ENCODE results near the gene SYT7. TPM values are rescaled to one million over a fixed set of nuclear protein-coding genes. Genes with fewer than 3 reads are reported as not detected.
A peak's percentile ranks its signal among the peaks of the same experiment; 100 is the strongest.

Gene SYT7
- total and polyA plus RNA-seq, 2 experiments from 2014 or later, result 0.40 to 1.9 TPM

DNA sequence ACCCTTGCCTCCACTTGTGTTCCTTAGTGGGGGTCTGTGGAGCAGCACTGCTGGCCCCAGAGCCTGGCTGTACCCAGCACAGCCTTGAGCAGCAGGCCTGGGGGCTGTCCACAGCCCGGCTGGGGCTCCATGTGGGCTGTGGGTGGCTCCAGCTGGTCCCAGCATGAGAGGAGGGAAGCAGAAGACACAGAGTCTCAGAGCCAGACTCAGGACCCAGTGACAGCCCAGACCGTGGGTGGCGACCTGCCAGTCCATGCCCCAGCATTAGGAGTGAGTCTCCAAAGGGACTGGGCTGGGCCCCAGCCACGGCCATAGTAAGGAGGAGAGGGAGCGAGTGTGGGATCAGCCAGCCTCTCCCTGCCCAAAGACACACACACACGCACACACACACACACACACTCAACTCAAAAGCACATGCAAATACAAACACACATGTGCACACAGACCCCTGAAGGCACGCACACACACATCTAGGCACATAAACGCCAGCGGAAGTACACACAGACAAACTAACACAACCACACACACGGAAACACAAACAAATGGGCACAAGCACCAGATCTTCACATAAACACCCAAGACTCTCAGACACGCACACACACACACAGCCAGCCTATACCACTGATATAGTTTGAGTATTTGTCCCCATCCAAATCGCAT lies 89.0 kb downstream of the SYT7 start:
- Histone ChIP-seq H3K9me3 (ENCODE audit: low read depth) (no peaks in the 10 kb centered on the region), H4K20me1 (ENCODE audit: insufficient read depth) (no peaks in the 10 kb centered on the region), H3K4me3 (no peak overlapping the region), H2AFZ (no peak overlapping the region), H3K79me2 (ENCODE audit: insufficient read depth) (no peaks in the 10 kb centered on the region), H3K4me1 (ENCODE audit: insufficient read depth) (peaks cover 12% of the 10 kb centered on the region), H3K9ac (no peak overlapping the region), H3K9me2 (ENCODE audit: insufficient read depth) (no peaks in the 10 kb centered on the region), H3F3A (ENCODE audit: insufficient read depth) (no peaks in the 10 kb centered on the region), H3K4me2 (ENCODE audit: unreplicated experiment) (no peak overlapping the region), H3K27ac (no peak overlapping the region), H3K27me3 (replicated peaks; ENCODE audit: insufficient read depth) (no peaks in the 10 kb centered on the region), H3K36me3 (ENCODE audit: low read depth) (no peaks in the 10 kb centered on the region)
- in situ Hi-C loops (cut with MboI), result no loop called here
- TF ChIP-seq EZH2phosphoT487 (IDR thresholded peaks at IDR 0.05; ENCODE audit: insufficient read depth, low read depth) (no peak), EZH2 (IDR thresholded peaks at IDR 0.05; ENCODE audit: insufficient read depth, poor library complexity, severe bottlenecking) (no peak)
- WGBS, 2 experiments (ENCODE audit: low coverage in 1 of 2, low lambda C conversion rate in 2 of 2, missing lambda C conversion rate in 2 of 2), result 65 to 66% methylated on average over 11 of the region's 12 CpGs
- DNase-seq, result no peak

DNA sequence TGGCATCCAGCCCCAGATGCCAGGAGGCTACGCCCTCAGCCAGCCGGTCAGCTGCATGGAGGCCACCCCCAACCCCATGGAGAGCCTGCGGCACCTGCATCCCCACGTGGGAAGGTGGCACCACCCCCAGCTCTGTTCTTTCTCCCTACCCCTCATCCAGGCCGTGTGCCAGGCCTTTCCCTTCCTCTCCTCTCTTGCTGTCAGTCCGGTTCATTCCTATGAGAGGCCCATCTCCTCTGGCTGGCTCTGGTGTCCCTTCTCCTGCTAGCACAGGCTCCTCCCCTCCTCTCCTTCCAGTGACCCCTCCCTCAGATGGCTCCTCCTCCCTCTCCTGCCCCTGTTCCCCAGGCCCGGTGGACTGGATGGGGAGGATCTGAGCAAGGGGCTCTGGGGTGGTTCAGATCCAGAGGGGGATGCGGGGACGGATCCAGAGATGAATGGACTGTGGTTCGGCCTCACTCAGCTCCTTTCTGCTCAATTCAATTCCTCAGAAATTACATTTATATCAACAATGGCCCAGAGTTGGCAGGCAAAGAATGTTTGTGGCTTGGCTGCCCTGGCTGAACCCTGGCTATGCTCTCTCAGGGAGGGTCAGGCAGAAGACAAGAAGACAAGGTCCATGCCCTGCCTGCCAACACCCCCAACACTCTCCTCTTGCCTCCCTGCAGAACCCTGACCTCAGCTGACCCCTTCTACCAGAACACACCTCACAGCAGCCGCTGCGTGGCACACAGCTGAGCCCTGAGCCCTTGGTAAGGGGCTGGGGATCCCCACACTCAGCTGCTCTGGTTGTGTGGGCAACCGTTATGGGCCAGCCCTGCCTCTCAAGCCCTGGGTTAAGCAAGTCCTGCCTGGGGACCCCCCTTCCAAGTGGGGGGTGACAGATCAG lies 90.8 kb downstream of the SYT7 start:
- Histone ChIP-seq H3K27me3 (replicated peaks; ENCODE audit: insufficient read depth) (no peaks in the 10 kb centered on the region), H2AFZ (no peak overlapping the region), H3K36me3 (ENCODE audit: low read depth) (no peaks in the 10 kb centered on the region), H3K9me3 (ENCODE audit: low read depth) (no peaks in the 10 kb centered on the region), H3K79me2 (ENCODE audit: insufficient read depth) (no peaks in the 10 kb centered on the region), H3K27ac (no peak overlapping the region), H4K20me1 (ENCODE audit: insufficient read depth) (no peaks in the 10 kb centered on the region), H3F3A (ENCODE audit: insufficient read depth) (no peaks in the 10 kb centered on the region), H3K4me2 (ENCODE audit: unreplicated experiment) (peak overlapping the region; percentile 39), H3K4me1 (ENCODE audit: insufficient read depth) (peaks cover 12% of the 10 kb centered on the region), H3K9me2 (ENCODE audit: insufficient read depth) (no peaks in the 10 kb centered on the region), H3K9ac (no peak overlapping the region), H3K4me3 (no peak overlapping the region)
- DNase-seq, result peak; percentile 56
- TF ChIP-seq EZH2phosphoT487 (IDR thresholded peaks at IDR 0.05; ENCODE audit: insufficient read depth, low read depth) (no peak), EZH2 (IDR thresholded peaks at IDR 0.05; ENCODE audit: insufficient read depth, poor library complexity, severe bottlenecking) (no peak)
- in situ Hi-C loops (cut with MboI), result no loop called here
- WGBS, 2 experiments (ENCODE audit: low coverage in 1 of 2, low lambda C conversion rate in 2 of 2, missing lambda C conversion rate in 2 of 2), result 42 to 45% methylated on average over 12 to 13 of the region's 13 CpGs

DNA sequence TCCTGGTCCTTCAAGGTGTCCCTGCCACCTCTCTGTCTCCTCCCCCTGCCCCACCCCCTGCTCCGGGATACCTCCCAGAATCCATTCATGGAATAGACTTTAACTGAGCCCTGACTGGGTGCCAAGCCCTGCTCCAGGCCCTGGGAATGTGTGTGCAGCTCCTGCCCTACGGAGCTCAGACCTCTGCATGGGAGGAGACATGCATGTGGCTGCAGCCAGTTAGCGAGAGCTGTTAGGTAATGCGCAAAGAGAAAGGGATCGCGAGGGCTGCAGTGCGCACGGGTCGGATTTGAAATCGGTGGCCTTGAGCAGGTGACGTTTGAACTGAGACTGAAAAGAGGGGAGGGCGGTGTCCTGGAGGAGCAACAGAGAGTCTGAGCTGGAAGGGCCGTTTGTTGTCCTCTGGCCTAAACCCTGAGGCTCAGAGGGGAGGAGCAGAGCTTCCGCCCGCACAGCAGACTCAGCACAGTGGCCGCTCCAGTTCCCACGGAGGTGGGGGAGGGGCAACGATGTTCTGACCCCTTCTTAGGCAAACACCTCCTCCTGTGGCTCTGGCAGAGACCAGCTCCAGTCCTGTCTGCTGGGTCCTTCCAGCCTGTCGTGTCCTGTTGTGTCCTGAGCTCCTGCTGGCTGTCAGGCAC lies 92.1 kb downstream of the SYT7 start:
- peak; percentile 38 for DNase-seq
- H3K27me3 ChIP-seq (replicated peaks; ENCODE audit: insufficient read depth), result no peaks in the 10 kb centered on the region
- H3K9ac ChIP-seq, result no peak overlapping the region
- no peak overlapping the region for H3K4me3 ChIP-seq
- no peak for TF ChIP-seq EZH2phosphoT487 (IDR thresholded peaks at IDR 0.05; ENCODE audit: insufficient read depth, low read depth)
- TF ChIP-seq EZH2 (IDR thresholded peaks at IDR 0.05; ENCODE audit: insufficient read depth, poor library complexity, severe bottlenecking), result no peak
- 47 to 54% methylated on average over 16 to 19 of the region's 19 CpGs for WGBS, 2 experiments (ENCODE audit: low coverage in 1 of 2, low lambda C conversion rate in 2 of 2, missing lambda C conversion rate in 2 of 2)
- no peaks in the 10 kb centered on the region for H3F3A ChIP-seq (ENCODE audit: insufficient read depth)
- H3K9me2 ChIP-seq (ENCODE audit: insufficient read depth), result no peaks in the 10 kb centered on the region
- H3K9me3 ChIP-seq (ENCODE audit: low read depth), result no peaks in the 10 kb centered on the region
- in situ Hi-C loops (cut with MboI), result no loop called here
- H3K27ac ChIP-seq, result no peak overlapping the region
- H4K20me1 ChIP-seq (ENCODE audit: insufficient read depth), result no peaks in the 10 kb centered on the region
- H2AFZ ChIP-seq, result no peak overlapping the region
- peaks cover 12% of the 10 kb centered on the region for H3K4me1 ChIP-seq (ENCODE audit: insufficient read depth)
- no peaks in the 10 kb centered on the region for H3K79me2 ChIP-seq (ENCODE audit: insufficient read depth)
- no peaks in the 10 kb centered on the region for H3K36me3 ChIP-seq (ENCODE audit: low read depth)
- H3K4me2 ChIP-seq (ENCODE audit: unreplicated experiment), result no peak overlapping the region

DNA sequence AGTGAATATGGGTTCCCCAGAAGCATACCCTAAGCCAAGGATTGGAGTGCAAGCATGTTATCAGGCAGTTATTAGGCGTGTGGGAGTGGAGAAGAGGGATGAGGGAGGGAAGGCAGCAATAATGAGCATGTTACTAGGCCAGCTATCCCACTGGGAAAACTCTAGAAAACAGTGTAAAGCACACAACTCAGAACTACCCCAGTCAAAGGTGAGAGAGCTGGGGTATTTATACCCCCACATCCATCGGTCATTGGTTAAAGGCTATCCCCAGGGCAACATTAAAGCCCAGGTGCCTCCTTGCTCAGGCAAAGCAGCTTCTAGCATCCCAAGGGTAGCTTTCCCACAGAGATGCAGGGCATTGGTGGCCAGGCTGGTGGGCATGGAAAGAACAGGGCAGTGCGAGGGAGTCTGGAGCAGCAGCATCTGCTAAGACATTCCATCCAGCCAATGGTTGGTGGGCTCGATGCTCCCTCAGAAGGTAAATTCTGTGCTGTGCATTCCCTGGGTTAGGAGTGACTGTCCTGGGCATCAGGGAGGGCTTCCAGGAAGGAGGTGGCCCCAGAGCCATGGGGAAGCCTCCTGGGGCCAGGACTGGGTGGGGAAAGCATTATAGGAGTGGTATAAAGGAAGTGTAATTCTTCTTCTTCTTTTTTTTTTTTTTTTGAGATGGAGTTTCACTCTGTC lies 93.4 kb downstream of the SYT7 start:
- Histone ChIP-seq H2AFZ (no peak overlapping the region), H3K27me3 (replicated peaks; ENCODE audit: insufficient read depth) (no peaks in the 10 kb centered on the region), H3K79me2 (ENCODE audit: insufficient read depth) (no peaks in the 10 kb centered on the region), H3K4me2 (ENCODE audit: unreplicated experiment) (no peak overlapping the region), H3K27ac (no peak overlapping the region), H3F3A (ENCODE audit: insufficient read depth) (no peaks in the 10 kb centered on the region), H3K4me1 (ENCODE audit: insufficient read depth) (peaks cover 12% of the 10 kb centered on the region), H3K9me3 (ENCODE audit: low read depth) (no peaks in the 10 kb centered on the region), H3K36me3 (ENCODE audit: low read depth) (no peaks in the 10 kb centered on the region), H3K9me2 (ENCODE audit: insufficient read depth) (no peaks in the 10 kb centered on the region), H4K20me1 (ENCODE audit: insufficient read depth) (no peaks in the 10 kb centered on the region), H3K9ac (no peak overlapping the region), H3K4me3 (no peak overlapping the region)
- DNase-seq, result no peak
- in situ Hi-C loops (cut with MboI), result no loop called here
- WGBS, 2 experiments (ENCODE audit: low coverage in 1 of 2, low lambda C conversion rate in 2 of 2, missing lambda C conversion rate in 2 of 2), result 91% methylated on average over 4 of the region's 4 CpGs
- TF ChIP-seq EZH2 (IDR thresholded peaks at IDR 0.05; ENCODE audit: insufficient read depth, poor library complexity, severe bottlenecking) (no peak), EZH2phosphoT487 (IDR thresholded peaks at IDR 0.05; ENCODE audit: insufficient read depth, low read depth) (no peak)
